Measurements from ENCODE around the gene PRKCA.
"Not testable (repeated sequence)": the region's sequence is repeated elsewhere in the genome, so short reads cannot be mapped to it uniquely, and the experiment has no call there.

Gene PRKCA

DNA sequence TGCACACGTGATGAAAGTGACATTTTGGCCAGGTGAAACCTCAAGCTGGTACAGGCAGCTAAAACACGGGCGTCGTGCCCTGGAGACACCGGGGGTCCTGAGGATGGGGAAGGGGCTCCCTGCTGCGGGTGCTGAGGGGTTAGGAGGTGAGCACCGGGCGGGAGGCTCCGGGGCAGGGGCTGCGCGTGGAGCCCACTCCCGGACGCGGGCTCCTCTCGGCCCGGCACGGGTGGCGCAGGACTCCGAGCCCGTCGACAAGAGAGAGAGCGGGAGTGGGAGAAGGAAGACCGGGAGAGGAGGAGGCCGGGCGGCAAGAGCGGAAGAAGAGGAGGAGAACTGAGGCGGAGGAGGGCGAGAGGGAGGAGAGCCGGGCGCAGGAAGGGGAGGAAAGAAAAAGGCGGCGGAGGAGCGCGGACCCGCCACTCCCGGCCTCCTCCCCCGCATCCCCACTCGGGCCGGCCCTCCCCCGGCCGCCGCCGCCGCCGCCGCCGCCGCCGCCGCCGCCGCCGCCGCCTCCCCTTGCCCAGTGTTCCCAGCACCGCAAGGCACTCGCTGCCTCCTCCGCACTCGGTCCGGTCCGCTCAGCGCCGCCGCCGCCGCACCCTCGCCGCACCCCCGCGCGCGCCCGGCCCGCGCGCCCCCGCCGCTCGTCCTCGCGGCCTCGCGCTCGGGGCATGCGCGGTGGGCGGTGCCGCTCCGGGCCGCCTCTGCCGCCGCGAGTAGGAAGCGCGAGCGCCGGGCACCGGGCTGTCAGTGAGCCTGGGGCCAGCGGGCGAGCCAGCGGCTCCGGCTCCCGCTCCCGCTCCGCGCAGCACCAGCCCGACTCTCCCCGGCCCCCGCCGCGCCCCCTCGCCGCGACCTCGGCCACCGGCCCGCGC is at the start of gene PRKCA:
PRKCA (plus strand) TSS at position 750 of the 878 bp plus-strand sequence.
- no peak for FAIRE-seq

- FAIRE-seq, result not testable (repeated sequence)
Observed at GRCh38 chr17:66253458-66253857, 49.0 kb upstream of the PRKCA start.

- FAIRE-seq, result peak; percentile 89
Observed at GRCh38 chr17:66255112-66255511, 47.3 kb upstream of the PRKCA start.

GRCh38 chr17:66255527-66255971 is 46.9 kb upstream of the PRKCA start:
- FAIRE-seq, result no peak

GRCh38 chr17:66260275-66260674 is 42.1 kb upstream of the PRKCA start:
- FAIRE-seq, result no peak

DNA sequence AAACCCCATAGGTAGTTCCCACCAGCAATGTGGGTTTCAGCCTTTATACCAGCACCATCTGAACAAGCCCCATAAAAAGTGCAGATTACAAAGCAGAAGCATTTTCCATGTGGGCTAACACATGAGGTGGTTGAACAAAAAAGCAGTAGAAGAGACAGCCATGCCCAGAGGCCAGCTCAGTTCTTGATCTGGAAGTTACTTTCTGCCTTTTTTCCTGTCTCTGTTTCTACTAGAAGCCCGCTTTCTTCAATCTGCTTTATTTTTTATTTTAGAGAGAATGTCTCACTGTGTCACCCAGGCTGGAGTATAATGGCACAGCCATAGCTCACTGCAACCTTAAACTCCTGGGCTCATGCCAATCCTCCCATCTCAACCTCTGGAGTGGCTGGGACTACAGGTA is 41.7 kb upstream of the PRKCA start:
- FAIRE-seq, result no peak

- no peak for FAIRE-seq
Observed at GRCh38 chr17:66262767-66263166, 39.6 kb upstream of the PRKCA start.

DNA sequence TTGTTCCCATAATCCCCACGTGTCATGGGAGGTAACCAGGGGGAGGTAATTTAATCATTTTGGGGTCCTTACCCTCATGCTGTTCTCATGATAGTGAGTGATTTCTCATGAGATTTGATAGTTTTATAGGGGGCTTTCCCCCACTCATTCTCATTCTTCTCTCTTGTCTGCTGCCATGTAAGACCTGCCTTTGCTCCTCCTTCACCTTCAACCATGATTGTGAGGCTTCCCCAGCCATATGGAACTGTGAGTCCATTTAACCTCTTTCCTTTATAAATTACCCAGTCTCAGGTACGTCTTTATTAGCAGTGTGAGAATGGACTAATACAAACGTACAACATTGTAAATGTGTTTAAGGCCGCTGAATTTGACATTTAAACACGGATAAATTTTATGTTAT is 37.7 kb upstream of the PRKCA start:
- no peak for FAIRE-seq

DNA sequence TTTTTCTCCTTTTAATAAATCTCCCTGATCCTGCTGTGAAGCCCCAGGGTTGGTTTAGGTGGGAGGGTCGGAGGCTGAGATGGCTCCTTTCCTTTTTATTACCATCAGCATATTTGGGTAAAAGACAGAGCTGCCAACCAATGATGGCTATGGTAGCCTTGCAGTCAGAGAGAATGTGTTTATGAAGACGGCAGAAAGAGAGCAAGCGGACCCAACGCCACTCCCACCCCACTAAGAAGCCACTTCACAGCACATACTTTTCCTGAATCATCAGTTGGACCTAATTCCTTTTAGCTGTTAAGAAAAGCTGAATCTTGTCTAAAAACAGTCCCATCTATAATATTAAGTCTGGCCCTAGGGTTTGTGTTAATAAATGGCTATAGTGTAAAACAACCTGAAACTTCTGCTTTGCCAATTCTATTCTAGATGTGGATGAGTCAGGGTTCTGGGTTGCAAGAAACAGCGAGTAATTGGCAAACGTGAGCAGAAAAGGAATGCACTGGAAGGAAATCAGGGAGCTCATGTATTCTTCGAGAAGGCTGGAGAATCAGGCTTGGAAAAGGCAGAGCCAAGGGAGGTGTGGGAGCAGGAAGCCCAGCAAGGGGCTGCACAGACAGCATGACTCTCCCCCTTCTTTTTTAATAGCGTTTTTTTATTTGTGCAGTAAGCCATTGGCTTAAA is 34.0 kb upstream of the PRKCA start:
- no peak for FAIRE-seq

DNA sequence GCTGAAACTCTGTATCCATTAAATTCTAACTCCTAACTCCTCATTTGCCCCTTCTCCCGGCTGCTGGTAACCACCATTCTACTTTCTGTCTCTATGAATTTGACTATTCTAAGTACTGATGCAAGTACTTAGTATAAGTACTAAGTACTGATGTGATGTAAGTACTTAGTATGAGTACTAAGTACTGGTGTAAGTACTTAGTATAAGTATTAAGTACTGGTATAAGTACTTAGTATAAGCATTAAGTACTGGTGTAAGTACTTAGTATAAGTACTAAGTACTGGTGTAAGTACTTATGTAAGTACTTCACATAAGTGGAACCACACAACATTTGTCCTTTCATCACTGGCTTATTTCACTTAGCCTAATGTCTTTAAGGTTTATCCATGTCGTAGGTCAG is 32.3 kb upstream of the PRKCA start:
- FAIRE-seq, result no peak

DNA sequence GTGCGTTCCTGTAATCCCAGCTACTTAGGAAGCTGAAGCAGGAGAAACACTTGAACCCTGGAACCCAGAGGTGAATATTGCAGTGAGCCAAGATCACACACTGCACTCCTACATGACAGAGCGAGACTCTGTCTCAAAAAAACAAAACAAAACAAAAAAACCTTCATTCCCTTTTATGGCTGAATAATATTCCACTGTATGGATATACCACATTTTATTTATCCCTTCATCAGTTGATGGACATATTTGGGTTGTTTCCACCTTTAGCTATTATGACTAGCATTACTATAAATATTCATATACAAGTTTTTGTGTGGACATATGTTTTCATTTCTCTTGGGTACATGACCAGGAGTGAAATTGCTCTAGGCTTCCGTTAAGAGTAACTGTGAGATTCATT is 30.9 kb upstream of the PRKCA start:
- no peak for FAIRE-seq

GRCh38 chr17:66272811-66273585 is 29.4 kb upstream of the PRKCA start:
- FAIRE-seq, result no peak

GRCh38 chr17:66273586-66273848 is 28.9 kb upstream of the PRKCA start:
- FAIRE-seq, result no peak

DNA sequence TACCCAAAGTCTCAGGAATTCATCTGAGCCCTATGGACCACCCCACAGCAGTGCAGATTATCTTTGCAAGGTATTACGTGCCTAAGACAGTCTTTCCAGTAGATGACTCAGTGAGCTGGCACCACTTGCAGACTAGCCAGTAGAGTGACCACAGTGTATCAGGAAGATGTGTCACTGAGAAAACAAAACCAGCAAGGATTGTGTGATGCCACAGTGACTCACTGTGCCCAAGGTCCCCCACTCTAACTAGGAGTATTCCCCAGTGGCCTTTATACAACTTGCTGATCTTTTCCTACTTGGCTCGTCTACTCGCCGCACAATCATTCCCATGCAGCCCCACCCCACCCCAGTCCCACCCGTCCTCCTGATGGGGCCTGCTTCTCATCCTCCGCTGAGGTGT is 26.8 kb upstream of the PRKCA start:
- FAIRE-seq, result no peak

- FAIRE-seq, result no peak
Observed at GRCh38 chr17:66276328-66276937, 26.0 kb upstream of the PRKCA start.

DNA sequence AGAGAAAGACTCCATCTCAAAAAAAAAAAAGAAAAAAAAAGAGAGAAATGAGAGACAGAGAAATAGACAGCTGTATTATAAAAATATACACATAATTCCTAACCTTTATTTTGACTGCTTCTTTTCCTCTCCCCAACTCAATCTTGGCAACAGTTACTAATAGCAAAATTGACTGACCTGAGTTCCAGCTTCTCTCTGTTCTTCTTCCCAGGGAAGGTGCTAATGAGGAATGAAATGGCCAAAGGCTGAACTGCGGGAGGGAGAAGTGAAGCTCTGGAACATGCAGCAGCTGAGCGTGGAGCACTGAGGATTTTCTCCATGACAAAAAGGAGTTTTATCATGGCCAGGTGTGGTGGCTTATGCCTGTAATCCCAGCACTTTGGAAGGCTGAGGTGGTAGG is 25.2 kb upstream of the PRKCA start:
- FAIRE-seq, result no peak

DNA sequence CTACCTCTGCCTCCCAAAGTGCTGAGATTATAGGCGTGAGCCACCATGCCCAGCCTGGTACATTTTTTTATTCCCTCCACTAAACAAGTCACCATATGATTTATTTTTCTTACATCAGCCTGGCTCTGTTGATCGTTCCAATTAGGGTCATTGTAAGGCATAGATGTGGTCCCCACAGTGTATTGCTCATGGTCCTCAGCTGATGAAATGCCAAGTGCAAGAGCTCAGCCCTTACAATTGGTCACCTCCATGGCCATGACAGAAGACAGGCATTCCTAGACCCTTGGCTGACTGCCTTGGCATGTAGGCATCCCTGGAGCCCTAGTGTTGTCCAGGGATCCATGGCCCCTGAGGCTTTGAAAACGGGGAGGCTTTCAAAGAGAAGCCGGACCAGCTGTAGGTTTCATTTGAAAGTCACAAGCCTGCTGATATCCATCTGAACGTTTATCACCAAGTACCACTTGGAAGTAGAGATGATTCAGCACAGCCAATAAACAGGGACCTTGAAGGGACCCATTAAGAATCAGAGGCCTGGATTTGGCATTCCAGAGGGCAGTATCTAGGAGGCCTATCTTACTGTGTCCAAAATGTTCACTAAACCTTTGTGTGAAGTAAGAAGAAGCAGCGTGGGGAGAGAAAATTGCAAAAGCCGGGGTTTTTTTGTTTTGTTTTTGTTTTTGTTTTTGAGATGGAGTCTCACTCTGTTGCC is 20.6 kb upstream of the PRKCA start:
- FAIRE-seq, result no peak

- no peak for FAIRE-seq
Observed at GRCh38 chr17:66283296-66283934, 19.0 kb upstream of the PRKCA start.

DNA sequence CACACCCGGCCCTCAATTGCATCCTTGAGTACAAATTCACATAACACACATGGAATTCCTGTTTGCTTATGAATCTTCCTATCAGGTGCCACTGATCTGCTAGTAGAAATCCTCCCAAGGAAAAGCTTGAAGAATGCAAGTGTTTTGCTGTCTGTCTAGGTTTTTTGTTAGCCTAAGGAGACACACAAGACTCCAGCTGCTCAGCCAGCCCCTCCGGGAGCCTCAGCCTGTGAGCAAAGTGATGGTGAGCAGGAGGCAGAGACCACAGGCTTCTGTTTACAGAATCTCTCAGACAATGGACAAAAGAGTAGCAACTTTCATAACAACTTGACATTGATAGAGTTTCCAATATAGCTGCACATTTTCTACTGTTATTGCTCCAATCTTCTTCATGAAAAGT is 18.4 kb upstream of the PRKCA start:
- FAIRE-seq, result no peak

DNA sequence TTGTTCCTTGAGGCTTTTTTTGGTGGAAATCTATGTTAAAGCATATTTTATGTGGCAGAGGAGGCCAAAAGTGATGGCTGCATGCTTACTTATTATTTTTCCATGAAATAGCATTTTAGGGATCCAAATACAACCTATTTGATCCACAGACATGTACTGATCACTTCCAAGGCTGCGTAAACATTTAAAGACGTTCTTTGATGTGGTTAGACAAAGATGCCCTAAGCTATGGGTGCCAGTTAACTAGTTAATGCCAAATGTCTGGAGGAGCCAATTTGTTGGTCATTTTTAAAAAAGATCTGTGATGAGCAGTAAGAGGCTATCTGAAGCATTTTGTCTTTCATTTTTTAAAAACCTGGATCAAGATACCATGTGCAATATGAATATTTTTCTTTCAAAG is 17.3 kb upstream of the PRKCA start:
- no peak for FAIRE-seq

DNA sequence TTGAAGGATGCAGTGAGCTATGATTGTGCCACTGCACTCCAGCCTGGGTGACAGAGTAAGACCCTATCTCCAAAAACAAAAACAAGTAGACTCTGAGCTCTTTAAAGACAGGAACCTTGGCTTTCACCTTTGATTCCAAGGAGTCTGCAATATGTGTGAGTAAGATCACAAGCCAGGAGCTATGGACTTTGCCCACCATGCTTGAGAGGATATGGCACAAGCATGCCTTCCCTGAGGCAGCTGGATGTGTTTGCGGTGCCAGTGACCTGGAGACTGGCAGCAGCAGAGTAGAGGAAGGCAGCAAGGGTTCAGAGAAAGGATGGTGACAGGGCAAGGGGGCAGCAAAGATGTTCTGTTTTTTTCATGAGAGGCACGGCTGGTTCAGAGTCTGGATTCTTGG is 14.5 kb upstream of the PRKCA start:
- no peak for FAIRE-seq

GRCh38 chr17:66290101-66290722 is 12.2 kb upstream of the PRKCA start:
- FAIRE-seq, result no peak

Measured in endometrium (tissue), 2 donors.